Endodermal cell (in vitro differentiated cells): Measurements from ENCODE around the gene DENND1A. TPM values are rescaled to one million over a fixed set of nuclear protein-coding genes. Genes with fewer than 3 reads are reported as not detected.

Experiments
- DNase-seq: peaks from one replicate; pipeline ENCODE4 v3.0.0-alpha.2; 2017
- H3K27ac ChIP-seq: 2 replicates; pipeline ENCODE4 v1.5.1; 2013; ENCODE audit warnings: mild to moderate bottlenecking, low read depth, low read length, moderate library complexity
- H3K27me3 ChIP-seq: 2 replicates; pipeline ENCODE4 v1.6.1; 2013; ENCODE audit warnings: mild to moderate bottlenecking, low read length, moderate library complexity; ENCODE audit not compliant: insufficient read depth, control insufficient read depth, poor library complexity, severe bottlenecking
- H3K36me3 ChIP-seq: 2 replicates; pipeline ENCODE4 v1.7.0; 2013; ENCODE audit warnings: mild to moderate bottlenecking, low read length, moderate library complexity; ENCODE audit not compliant: control insufficient read depth, insufficient read depth
- H3K4me1 ChIP-seq: one replicate; pipeline ENCODE4 v1.7.0; 2013; ENCODE audit warnings: low read length; ENCODE audit not compliant: control insufficient read depth, insufficient read depth
- H3K4me3 ChIP-seq: 2 replicates; pipeline ENCODE4 v1.5.1; 2013; ENCODE audit warnings: mild to moderate bottlenecking, low read length, moderate library complexity
- H3K9ac ChIP-seq: 2 replicates; pipeline ENCODE4 v1.6.1; 2013; ENCODE audit warnings: mild to moderate bottlenecking, low read length, moderate library complexity; ENCODE audit not compliant: poor library complexity, severe bottlenecking; ENCODE audit errors: extremely low read depth
- H3K9me3 ChIP-seq: 2 replicates; pipeline ENCODE4 v1.6.1; 2013; ENCODE audit warnings: mild to moderate bottlenecking, low read length, moderate library complexity; ENCODE audit not compliant: control insufficient read depth
- H3K27ac Mint-ChIP-seq: 2 replicates; pipeline ENCODE4 v1.8.0; 2020; ENCODE audit warnings: mixed read lengths
- H3K27me3 Mint-ChIP-seq: 2 replicates; pipeline ENCODE4 v1.8.0; 2021; ENCODE audit warnings: mild to moderate bottlenecking, mixed read lengths; ENCODE audit not compliant: insufficient read depth
- H3K36me3 Mint-ChIP-seq: 2 replicates; pipeline ENCODE4 v1.8.0; 2020; ENCODE audit warnings: low read depth, mixed read lengths
- H3K4me1 Mint-ChIP-seq: 2 replicates; pipeline ENCODE4 v1.8.0; 2020; ENCODE audit warnings: mixed read lengths
- H3K4me3 Mint-ChIP-seq: 2 replicates; pipeline ENCODE4 v1.8.0; 2020; ENCODE audit warnings: mild to moderate bottlenecking, moderate library complexity, mixed read lengths
- H3K9me3 Mint-ChIP-seq: 2 replicates; pipeline ENCODE4 v1.8.0; 2020; ENCODE audit warnings: mild to moderate bottlenecking, mixed read lengths
- CTCF ChIP-seq: fragments of 200-600 bp; sonication (generic); conservative IDR thresholded peaks from 2 replicates; pipeline ENCODE4 v1.5.0; 2021; ENCODE audit warnings: antibody characterized with exemption, mild to moderate bottlenecking
- WGBS, 2 experiments: methylation state at CpG; one replicate each; pipeline versions ENCODE4 v1.1.5 to v1.1.7; 2013; ENCODE audit warnings: missing lambda C conversion rate in 2 of 2, mixed read lengths in 1 of 2; ENCODE audit not compliant: insufficient coverage in 1 of 2, insufficient read length in 1 of 2; 5-methylcytosine and 5-hydroxymethylcytosine counted together
- total RNA-seq, 2 donors: library from RNA; stranded (reverse); fragmentation: NEBNext Ultra II Directional in 1 of 2; extraction: Animal tissue kit (Norgen Biotek cat#: 25700) in 1 of 2; gene quantifications; 2 replicates in 1 of 2; 3 replicates in 1 of 2; pipeline ENCODE4 v1.2.1, GENCODE V29; 2021

The DENND1A gene
- total RNA-seq, 2 donors from 2014 or later, result 29.5 to 38.4 TPM

- no peak overlapping the region for H3K9ac ChIP-seq
- no peaks in the 10 kb centered on the region for H3K27me3 Mint-ChIP-seq
Observed at GRCh38 chr9:123795336-123795735, 134.6 kb downstream of the DENND1A start.

GRCh38 chr9:123792501-123792900 is 137.4 kb downstream of the DENND1A start:
- Histone ChIP-seq H3K9ac (no peak overlapping the region), H3K27ac (no peak overlapping the region), H3K36me3 (no peaks in the 10 kb centered on the region), H3K4me1 (no peaks in the 10 kb centered on the region), H3K27me3 (no peaks in the 10 kb centered on the region), H3K9me3 (no peaks in the 10 kb centered on the region), H3K4me3 (no peak overlapping the region)
- Mint-ChIP-seq H3K9me3 (no peaks in the 10 kb centered on the region), H3K36me3 (no peaks in the 10 kb centered on the region), H3K27me3 (no peaks in the 10 kb centered on the region), H3K4me1 (peaks cover 6% of the 10 kb centered on the region), H3K27ac (no peak overlapping the region), H3K4me3 (no peak overlapping the region)
- TF ChIP-seq CTCF, result no peak
- no peak for DNase-seq
- WGBS, 2 experiments, result 96 to 100% methylated on average over 2 to 4 of the region's 4 CpGs

More at GRCh38 chr9:123795336-123795735, 134.6 kb downstream of the DENND1A start:
- Histone ChIP-seq H3K27me3 (no peaks in the 10 kb centered on the region), H3K36me3 (no peaks in the 10 kb centered on the region), H3K4me3 (no peak overlapping the region), H3K27ac (no peak overlapping the region), H3K9me3 (no peaks in the 10 kb centered on the region), H3K4me1 (no peaks in the 10 kb centered on the region)
- Mint-ChIP-seq H3K27ac (no peak overlapping the region), H3K4me3 (no peak overlapping the region), H3K36me3 (no peaks in the 10 kb centered on the region), H3K9me3 (no peaks in the 10 kb centered on the region), H3K4me1 (peaks cover 16% of the 10 kb centered on the region)
- 94 to 95% methylated on average over 5 to 7 of the region's 7 CpGs for WGBS, 2 experiments
- DNase-seq, result no peak
- no peak for TF ChIP-seq CTCF

GRCh38 chr9:123789554-123790292 is 140.2 kb downstream of the DENND1A start:
- 86 to 87% methylated on average over 1 to 4 of the region's 5 CpGs for WGBS, 2 experiments
- Histone ChIP-seq H3K9ac (no peak overlapping the region), H3K4me1 (no peaks in the 10 kb centered on the region), H3K27me3 (no peaks in the 10 kb centered on the region), H3K4me3 (no peak overlapping the region), H3K27ac (no peak overlapping the region), H3K36me3 (no peaks in the 10 kb centered on the region), H3K9me3 (no peaks in the 10 kb centered on the region)
- Mint-ChIP-seq H3K27ac (no peak overlapping the region), H3K4me3 (no peak overlapping the region), H3K36me3 (no peaks in the 10 kb centered on the region), H3K4me1 (peaks cover 6% of the 10 kb centered on the region), H3K27me3 (no peaks in the 10 kb centered on the region), H3K9me3 (no peaks in the 10 kb centered on the region)
- DNase-seq, result no peak
- TF ChIP-seq CTCF, result no peak
